IMR-90 (cell line): Measurements from ENCODE around the gene DGKG. TPM values are rescaled to one million over a fixed set of nuclear protein-coding genes. Genes with fewer than 3 reads are reported as not detected.

Experiments used
- ATAC-seq: fragments of 200-7000 bp; cut with Tn5 transposase; 2 replicates; pipeline ENCODE4 v1.9.1; 2020; ENCODE audit warnings: low read depth, mild to moderate bottlenecking, moderate library complexity
- BruUV-seq: library from RNA; stranded (reverse); fragments of 400-500 nt; replicated peaks from 2 replicates; lab custom pipeline; 2021; lab: Mats Ljungman, UMichigan
- CTCF ChIA-PET: fragments of 300-600 bp; formaldehyde crosslinking; extraction: SDS; loops from one replicate; lab custom pipeline; 2021; ENCODE audit warnings: antibody characterized with exemption; lab: Yijun Ruan, JAX
- POLR2A ChIA-PET: fragments of 300-600 bp; sonication (Branson Sonifier 250); formaldehyde crosslinking; loops from one replicate; lab custom pipeline; 2022; ENCODE audit warnings: antibody characterized with exemption; ENCODE audit not compliant: unreplicated experiment; lab: Charles Lee
- DNase-seq: peaks from one replicate; pipeline ENCODE4 v3.0.0; 2013
- H2AFZ ChIP-seq: replicated peaks from 2 replicates; pipeline ENCODE3; 2013; ENCODE audit warnings: low read length, mild to moderate bottlenecking; ENCODE audit not compliant: poor library complexity
- H2AK5ac ChIP-seq: 2 replicates; pipeline ENCODE4 v1.6.1; 2013; ENCODE audit warnings: low read depth, low read length, inconsistent platforms
- H2AK9ac ChIP-seq: replicated peaks from 2 replicates; pipeline ENCODE3; 2013; ENCODE audit warnings: mild to moderate bottlenecking, low read depth, low read length, moderate library complexity; ENCODE audit not compliant: poor library complexity
- H2BK120ac ChIP-seq: 2 replicates; pipeline ENCODE4 v1.6.1; 2013; ENCODE audit warnings: low read depth, low read length, inconsistent platforms
- H2BK15ac ChIP-seq: 3 replicates; pipeline ENCODE4 v1.6.1; 2013; ENCODE audit warnings: low read depth, low read length, inconsistent platforms
- H2BK20ac ChIP-seq: 2 replicates; pipeline ENCODE4 v1.6.1; 2013; ENCODE audit warnings: low read depth, mild to moderate bottlenecking, inconsistent platforms, low read length, moderate library complexity
- H2BK5ac ChIP-seq: 2 replicates; pipeline ENCODE4 v1.6.1; 2013; ENCODE audit warnings: mild to moderate bottlenecking, low read depth, low read length, inconsistent platforms; ENCODE audit not compliant: poor library complexity, severe bottlenecking
- H3K14ac ChIP-seq: replicated peaks from 2 replicates; pipeline ENCODE4 v1.6.1; 2013; ENCODE audit warnings: low read depth, low read length, inconsistent platforms
- H3K18ac ChIP-seq: 2 replicates; pipeline ENCODE4 v1.6.1; 2013; ENCODE audit warnings: low read depth, low read length, control low read depth
- H3K23ac ChIP-seq: 2 replicates; pipeline ENCODE4 v1.6.1; 2013; ENCODE audit warnings: low read depth, low read length, inconsistent platforms
- H3K27ac ChIP-seq: 2 replicates; pipeline ENCODE4 v1.5.1; 2013; ENCODE audit warnings: mild to moderate bottlenecking, control low read depth, low read length; ENCODE audit not compliant: insufficient read depth
- H3K27me3 ChIP-seq: 2 replicates; pipeline ENCODE4 v1.6.1; 2013; ENCODE audit warnings: low read length; ENCODE audit not compliant: control insufficient read depth, insufficient read depth
- H3K36me3 ChIP-seq: 2 replicates; pipeline ENCODE4 v1.6.1; 2013; ENCODE audit warnings: low read length, mixed read lengths; ENCODE audit not compliant: control insufficient read depth, insufficient read depth
- H3K4ac ChIP-seq: 2 replicates; pipeline ENCODE4 v1.6.1; 2013; ENCODE audit warnings: low read depth, low read length, inconsistent platforms
- H3K4me1 ChIP-seq: 2 replicates; pipeline ENCODE4 v1.6.1; 2013; ENCODE audit warnings: low read length, mixed read lengths; ENCODE audit not compliant: control insufficient read depth, insufficient read depth
- H3K4me2 ChIP-seq: 2 replicates; pipeline ENCODE4 v1.6.1; 2013; ENCODE audit warnings: low read depth, mild to moderate bottlenecking, control low read depth, low read length, moderate library complexity
- H3K4me3 ChIP-seq: 2 replicates; pipeline ENCODE4 v1.5.1; 2013; ENCODE audit warnings: low read depth, mild to moderate bottlenecking, control low read depth, low read length, moderate library complexity; ENCODE audit not compliant: insufficient read depth
- H3K56ac ChIP-seq: 2 replicates; pipeline ENCODE4 v1.6.1; 2013; ENCODE audit warnings: low read length, inconsistent platforms; ENCODE audit not compliant: insufficient read depth; ENCODE audit errors: extremely low read depth
- H3K79me1 ChIP-seq, 2 experiments: 2 replicates each; pipeline ENCODE4 v1.6.1; 2013; ENCODE audit warnings: low read length in 2 of 2, inconsistent platforms in 1 of 2, low read depth in 1 of 2
- H3K9ac ChIP-seq: 2 replicates; pipeline ENCODE4 v1.6.1; 2013; ENCODE audit warnings: low read depth, low read length, control low read depth
- H3K9me1 ChIP-seq: 2 replicates; pipeline ENCODE4 v1.6.1; 2013; ENCODE audit warnings: low read length, inconsistent platforms; ENCODE audit not compliant: insufficient read depth
- H3K9me3 ChIP-seq: 2 replicates; pipeline ENCODE4 v1.6.1; 2013; ENCODE audit warnings: low read length; ENCODE audit not compliant: control insufficient read depth, insufficient read depth
- H4K20me1 ChIP-seq: 2 replicates; pipeline ENCODE4 v1.6.1; 2013; ENCODE audit warnings: low read length, inconsistent platforms; ENCODE audit not compliant: insufficient read depth
- H4K5ac ChIP-seq: 2 replicates; pipeline ENCODE4 v1.6.1; 2013; ENCODE audit warnings: mild to moderate bottlenecking, low read depth, low read length, control low read depth
- H4K8ac ChIP-seq, 2 experiments: 2 replicates each; pipeline ENCODE4 v1.6.1; 2013; ENCODE audit warnings: low read depth in 2 of 2, low read length in 2 of 2, control low read depth in 1 of 2, inconsistent platforms in 1 of 2
- H4K91ac ChIP-seq: 2 replicates; pipeline ENCODE4 v1.6.1; 2013; ENCODE audit warnings: low read depth, low read length, inconsistent platforms; ENCODE audit not compliant: insufficient read depth
- MXI1 ChIP-seq: IDR thresholded peaks from 2 replicates; pipeline ENCODE4 v1.6.1; 2012; ENCODE audit warnings: low read depth, mild to moderate bottlenecking, low read length, moderate library complexity, borderline replicate concordance
- RAD21 ChIP-seq: IDR thresholded peaks from 2 replicates; pipeline ENCODE4 v1.6.1; 2012; ENCODE audit warnings: low read length, improper control_type of control experiment
- RCOR1 ChIP-seq: IDR thresholded peaks from 2 replicates; pipeline ENCODE4 v1.6.1; 2012; ENCODE audit warnings: mild to moderate bottlenecking, low read length, improper control_type of control experiment; ENCODE audit not compliant: insufficient replicate concordance
- RFX5 ChIP-seq: IDR thresholded peaks from 2 replicates; pipeline ENCODE4 v1.8.0; 2012; ENCODE audit warnings: low read depth, mild to moderate bottlenecking, low read length, moderate library complexity
- WGBS, 2 experiments: methylation state at CpG; one replicate each; pipeline versions ENCODE4 v1.1.5 to v1.1.7; 2013; ENCODE audit warnings: missing lambda C conversion rate in 2 of 2; ENCODE audit not compliant: insufficient read length in 1 of 2; ENCODE audit errors: extremely low coverage in 2 of 2; 5-methylcytosine and 5-hydroxymethylcytosine counted together
- dilution Hi-C: fragments of 300-500 bp; cut with HindIII; formaldehyde crosslinking; loops from one replicate; pipeline ENCODE4 v1.14.3; 2018; ENCODE audit warnings: low sequenced_read_pairs; ENCODE audit not compliant: unreplicated experiment
- in situ Hi-C: fragments of 300-500 bp; cut with MboI; formaldehyde crosslinking; loops from 3 replicates; pipeline ENCODE4 v1.14.3; 2019; ENCODE audit warnings: low sequenced_read_pairs, inconsistent platforms, mixed read lengths
- intact Hi-C: fragments of 100-400 bp; cut with micrococcal nuclease; formaldehyde crosslinking; loops from 2 replicates; pipeline ENCODE4 v1.10.0; 2022
- polyA plus RNA-seq, 3 experiments: library from polyadenylated mRNA; depleted of rRNA; stranded (reverse); fragments of >200 nt; gene quantifications; 2 replicates each; pipeline ENCODE4 v1.2.3, GENCODE V29; 2012; ENCODE audit warnings: low replicate concordance in 1 of 3
- total RNA-seq: library from RNA; depleted of rRNA; stranded (reverse); fragments of >200 nt; gene quantifications from 2 replicates; pipeline ENCODE4 v1.2.3, GENCODE V29; 2012

Gene DGKG
- total and polyA plus RNA-seq, 2 of the 4 experiments (the other 2 are of a cell fraction) = 1.2 to 4.1 TPM

DNA sequence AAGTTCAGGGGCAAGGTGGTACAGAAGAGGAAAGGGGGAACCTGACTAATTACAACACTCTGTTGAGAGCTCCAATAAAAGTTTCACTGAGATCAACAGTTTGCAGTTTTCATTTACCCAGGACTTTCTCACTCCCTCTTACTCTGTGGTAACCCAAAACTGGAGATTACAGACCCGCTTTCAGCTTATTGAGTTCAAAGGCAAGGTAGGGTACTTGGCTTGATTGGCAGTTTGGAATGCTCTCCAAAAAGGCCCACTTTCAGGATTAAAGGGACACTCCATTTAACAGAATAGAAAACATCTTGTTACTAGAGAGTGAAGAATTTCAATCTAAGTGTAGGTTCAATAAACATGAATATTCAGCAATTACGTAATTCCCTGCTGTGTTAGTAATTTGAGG, 135.6 kb downstream of the DGKG start:
- Histone ChIP-seq H3K23ac (no peak overlapping the region), H4K20me1 (no peaks in the 10 kb centered on the region), H3K14ac (no peak overlapping the region), H3K56ac (no peak overlapping the region), H2BK15ac (no peak overlapping the region), H2BK20ac (no peak overlapping the region), H4K91ac (no peak overlapping the region), H3K4me3 (no peak overlapping the region), H2AK5ac (no peak overlapping the region), H3K36me3 (no peaks in the 10 kb centered on the region), H3K4me1 (no peaks in the 10 kb centered on the region), H3K4me2 (no peak overlapping the region), H3K27ac (no peak overlapping the region), H3K9me3 (no peaks in the 10 kb centered on the region), H3K4ac (no peak overlapping the region), H4K8ac (no peak overlapping the region), H3K27me3 (peaks cover 34% of the 10 kb centered on the region), H3K18ac (no peak overlapping the region), H2BK5ac (no peak overlapping the region), H3K9ac (no peak overlapping the region), H4K5ac (no peak overlapping the region), H3K79me1 (no peaks in the 10 kb centered on the region), H2BK120ac (no peak overlapping the region), H2AK9ac (no peak overlapping the region), H2AFZ (no peak overlapping the region), H3K9me1 (no peaks in the 10 kb centered on the region)
- dilution Hi-C loops (no loop called here), intact Hi-C loops (no loop called here), in situ Hi-C loops (no loop called here)
- TF ChIP-seq RCOR1 (no peak), RFX5 (no peak), RAD21 (no peak), MXI1 (no peak)
- CTCF ChIA-PET = interaction anchor here (0.6 kb wide), 1 partner anchor 238 kb away, joined by 3 read pairs; no protein-coding TSS in a partner anchor
- WGBS, 2 experiments = no CpG with 5 or more reads among the region's 2 CpGs
- ATAC-seq (no peak), DNase-seq (no peak)
- no TSS peak for BruUV-seq
- POLR2A ChIA-PET = no interaction called here
